ENCODE data around the gene HCRTR1. TPM values are rescaled to one million over a fixed set of nuclear protein-coding genes. Genes with fewer than 3 reads are reported as not detected.

Gene HCRTR1
- total RNA-seq, 2 donors from 2014 or later = not detected

DNA sequence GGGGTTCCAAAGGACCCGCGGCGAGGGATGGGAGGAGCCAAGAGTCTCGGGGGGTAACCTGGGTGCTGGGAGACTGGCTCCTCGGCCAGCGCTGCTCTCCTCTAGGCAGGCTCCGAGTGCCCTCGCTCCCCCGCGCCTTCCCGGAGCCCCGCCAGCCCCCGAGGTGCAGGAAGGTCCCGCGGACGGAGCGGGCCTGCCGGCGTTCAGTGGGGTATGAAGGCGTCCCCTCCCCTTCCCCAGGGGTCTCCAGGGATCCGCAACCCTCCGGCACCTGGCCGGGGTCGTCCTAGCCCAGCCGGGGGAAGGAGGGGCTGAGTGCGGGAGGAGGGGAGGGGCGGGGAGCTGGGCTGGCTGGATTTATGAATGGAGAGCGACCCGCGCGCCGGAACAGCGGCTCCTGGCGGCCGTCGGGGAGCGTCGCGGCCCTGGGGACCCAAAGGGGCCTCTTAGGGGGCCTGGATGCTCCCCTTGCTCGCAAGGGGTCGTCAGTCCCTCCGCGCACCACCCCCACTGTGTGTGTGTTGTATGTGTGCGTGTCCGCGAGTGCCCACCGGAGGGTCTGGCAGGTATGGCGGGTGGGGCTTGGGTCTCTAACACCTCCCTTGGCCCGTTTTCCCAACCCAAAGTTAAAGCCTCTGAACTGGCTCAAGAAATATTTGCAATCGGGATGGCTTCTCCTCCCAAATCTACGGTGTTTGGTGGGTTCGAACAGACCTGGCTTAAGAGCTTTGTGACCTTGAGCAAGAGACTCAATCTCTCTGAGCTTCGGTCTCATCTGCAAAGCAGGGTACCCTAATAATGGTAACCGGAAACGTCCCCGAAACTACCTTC, 642 bp downstream of the HCRTR1 start:
- TF ChIP-seq POLR2A (IDR thresholded peaks at IDR 0.05) = no peak
- TF ChIP-seq, protein P1, sequence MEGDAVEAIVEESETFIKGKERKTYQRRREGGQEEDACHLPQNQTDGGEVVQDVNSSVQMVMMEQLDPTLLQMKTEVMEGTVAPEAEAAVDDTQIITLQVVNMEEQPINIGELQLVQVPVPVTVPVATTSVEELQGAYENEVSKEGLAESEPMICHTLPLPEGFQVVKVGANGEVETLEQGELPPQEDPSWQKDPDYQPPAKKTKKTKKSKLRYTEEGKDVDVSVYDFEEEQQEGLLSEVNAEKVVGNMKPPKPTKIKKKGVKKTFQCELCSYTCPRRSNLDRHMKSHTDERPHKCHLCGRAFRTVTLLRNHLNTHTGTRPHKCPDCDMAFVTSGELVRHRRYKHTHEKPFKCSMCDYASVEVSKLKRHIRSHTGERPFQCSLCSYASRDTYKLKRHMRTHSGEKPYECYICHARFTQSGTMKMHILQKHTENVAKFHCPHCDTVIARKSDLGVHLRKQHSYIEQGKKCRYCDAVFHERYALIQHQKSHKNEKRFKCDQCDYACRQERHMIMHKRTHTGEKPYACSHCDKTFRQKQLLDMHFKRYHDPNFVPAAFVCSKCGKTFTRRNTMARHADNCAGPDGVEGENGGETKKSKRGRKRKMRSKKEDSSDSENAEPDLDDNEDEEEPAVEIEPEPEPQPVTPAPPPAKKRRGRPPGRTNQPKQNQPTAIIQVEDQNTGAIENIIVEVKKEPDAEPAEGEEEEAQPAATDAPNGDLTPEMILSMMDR (IDR thresholded peaks at IDR 0.05) = peak; percentile 53 to 89 (median 63)
- no peaks in the 10 kb centered on the region for H3K9me3 ChIP-seq
- ATAC-seq (peak; percentile 76), DNase-seq (peak in 3 of 4 donors; percentile 31 to 60 (median 48))
- H3K4me1 ChIP-seq = peaks cover 9% of the 10 kb centered on the region
- WGBS, 2 donors = 10 to 27% methylated on average over 7 to 47 of the region's 56 CpGs
- no peaks in the 10 kb centered on the region for H3K36me3 ChIP-seq (replicated peaks in 1 of 2; ENCODE audit: insufficient read depth in 1 of 2, low read depth in 2 of 2)
- peaks cover 0 to 5% of the 10 kb centered on the region in 2 donors for H3K27me3 ChIP-seq
- H3K27ac ChIP-seq = no peak overlapping the region
- peak overlapping the region in 1 of 2 donors; percentile 20 for H3K4me3 ChIP-seq
- intact Hi-C loops (cut with DNase I) = no loop called here

DNA sequence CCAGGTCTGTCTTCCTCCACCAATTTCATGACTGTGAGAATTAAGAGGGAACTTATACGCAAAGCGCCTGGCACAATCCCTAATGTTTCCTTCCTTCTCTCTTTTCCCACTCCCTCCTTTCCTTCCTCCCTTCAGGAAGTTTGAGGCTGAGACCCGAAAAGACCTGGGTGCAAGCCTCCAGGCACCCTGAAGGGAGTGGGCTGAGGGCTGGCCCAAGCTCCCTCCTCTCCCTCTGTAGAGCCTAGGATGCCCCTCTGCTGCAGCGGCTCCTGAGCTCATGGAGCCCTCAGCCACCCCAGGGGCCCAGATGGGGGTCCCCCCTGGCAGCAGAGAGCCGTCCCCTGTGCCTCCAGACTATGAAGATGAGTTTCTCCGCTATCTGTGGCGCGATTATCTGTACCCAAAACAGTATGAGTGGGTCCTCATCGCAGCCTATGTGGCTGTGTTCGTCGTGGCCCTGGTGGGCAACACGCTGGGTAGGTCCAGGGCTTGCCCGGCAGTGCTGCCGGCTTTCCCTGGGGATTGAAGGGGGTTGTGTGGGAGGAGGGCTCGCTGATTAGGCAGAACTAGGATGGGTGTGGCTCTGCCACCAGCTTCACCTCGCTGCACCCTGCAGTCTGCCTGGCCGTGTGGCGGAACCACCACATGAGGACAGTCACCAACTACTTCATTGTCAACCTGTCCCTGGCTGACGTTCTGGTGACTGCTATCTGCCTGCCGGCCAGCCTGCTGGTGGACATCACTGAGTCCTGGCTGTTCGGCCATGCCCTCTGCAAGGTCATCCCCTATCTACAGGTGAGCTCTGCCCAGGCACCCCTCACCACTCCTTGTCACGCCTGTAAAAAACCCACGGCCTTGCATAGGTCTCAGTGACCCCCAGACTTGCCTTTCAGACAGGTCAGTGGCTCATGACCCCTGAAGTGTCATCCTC, 1.7 kb downstream of the HCRTR1 start:
- TF ChIP-seq, protein P1 (IDR thresholded peaks at IDR 0.05) = no peak
- TF ChIP-seq POLR2A (IDR thresholded peaks at IDR 0.05) = no peak
- no peaks in the 10 kb centered on the region for H3K9me3 ChIP-seq
- ATAC-seq = no peak
- intact Hi-C loops (cut with DNase I) = no loop called here
- no peak for DNase-seq
- no peaks in the 10 kb centered on the region for H3K36me3 ChIP-seq (replicated peaks in 1 of 2; ENCODE audit: insufficient read depth in 1 of 2, low read depth in 2 of 2)
- 59 to 68% methylated on average over 19 to 23 of the region's 23 CpGs for WGBS, 2 donors
- no peak overlapping the region for H3K4me3 ChIP-seq
- peaks cover 0 to 5% of the 10 kb centered on the region in 2 donors for H3K27me3 ChIP-seq
- H3K27ac ChIP-seq = no peak overlapping the region
- peaks cover 9% of the 10 kb centered on the region for H3K4me1 ChIP-seq

DNA sequence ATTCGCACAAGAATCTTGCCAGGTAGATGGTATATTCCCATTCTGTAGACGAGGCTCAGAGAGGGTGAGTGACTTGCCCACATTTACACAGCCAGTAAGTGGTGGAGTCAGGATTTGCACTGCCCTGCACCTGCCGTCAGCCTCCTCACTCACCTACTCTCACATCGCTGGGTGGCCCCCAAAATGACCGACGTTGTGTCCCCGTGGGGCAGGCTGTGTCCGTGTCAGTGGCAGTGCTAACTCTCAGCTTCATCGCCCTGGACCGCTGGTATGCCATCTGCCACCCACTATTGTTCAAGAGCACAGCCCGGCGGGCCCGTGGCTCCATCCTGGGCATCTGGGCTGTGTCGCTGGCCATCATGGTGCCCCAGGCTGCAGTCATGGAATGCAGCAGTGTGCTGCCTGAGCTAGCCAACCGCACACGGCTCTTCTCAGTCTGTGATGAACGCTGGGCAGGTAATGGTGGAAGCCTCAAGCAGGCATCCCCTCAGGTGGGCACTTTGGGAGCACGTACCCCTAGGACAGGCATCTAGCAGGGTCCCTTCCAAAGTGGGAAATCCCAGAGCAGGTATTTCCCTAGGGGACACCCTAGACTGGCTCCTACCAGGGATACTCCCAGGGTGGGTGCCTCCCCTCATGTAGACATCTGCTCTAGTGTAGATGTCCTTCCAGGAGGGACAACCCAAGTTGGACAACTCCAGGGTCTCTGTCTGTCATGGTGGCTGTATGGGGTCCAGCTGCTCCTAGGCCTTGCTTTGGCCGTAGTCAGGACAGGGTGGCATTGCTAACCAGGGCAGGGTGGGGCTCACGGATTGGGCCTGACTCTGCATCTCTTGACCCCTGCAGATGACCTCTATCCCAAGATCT, 3.4 kb downstream of the HCRTR1 start:
- intact Hi-C loops (cut with DNase I) = no loop called here
- Histone ChIP-seq H3K27me3 (peaks cover 0 to 5% of the 10 kb centered on the region in 2 donors), H3K27ac (no peak overlapping the region), H3K4me1 (peaks cover 9% of the 10 kb centered on the region), H3K9me3 (no peaks in the 10 kb centered on the region), H3K36me3 (replicated peaks in 1 of 2; ENCODE audit: insufficient read depth in 1 of 2, low read depth in 2 of 2) (no peaks in the 10 kb centered on the region), H3K4me3 (no peak overlapping the region)
- no peak for DNase-seq
- WGBS, 2 donors = 82 to 85% methylated on average over 16 to 20 of the region's 20 CpGs
- no peak for ATAC-seq
- no peak for TF ChIP-seq POLR2A (IDR thresholded peaks at IDR 0.05)
- TF ChIP-seq, protein P1 (IDR thresholded peaks at IDR 0.05) = no peak

DNA sequence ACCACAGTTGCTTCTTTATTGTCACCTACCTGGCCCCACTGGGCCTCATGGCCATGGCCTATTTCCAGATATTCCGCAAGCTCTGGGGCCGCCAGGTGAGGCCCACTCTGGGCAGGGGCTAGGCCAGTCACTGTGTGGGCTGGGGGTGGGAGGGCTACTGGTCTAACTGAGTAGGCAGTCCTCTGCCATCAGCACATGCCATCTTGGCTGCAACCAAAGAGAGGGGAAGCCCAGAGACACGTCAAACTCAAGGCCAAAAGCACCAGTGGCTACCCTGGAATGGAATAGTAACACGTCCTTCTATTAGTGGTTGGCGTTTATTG, 4.0 kb downstream of the HCRTR1 start:
- WGBS, 2 donors = 83 to 94% methylated on average over 2 to 5 of the region's 5 CpGs
- TF ChIP-seq, protein P1 (IDR thresholded peaks at IDR 0.05) = no peak
- no peak for TF ChIP-seq POLR2A (IDR thresholded peaks at IDR 0.05)
- no peak for DNase-seq
- peaks cover 0 to 5% of the 10 kb centered on the region in 2 donors for H3K27me3 ChIP-seq
- H3K4me1 ChIP-seq = peaks cover 10% of the 10 kb centered on the region
- no peak overlapping the region for H3K27ac ChIP-seq
- no peaks in the 10 kb centered on the region for H3K36me3 ChIP-seq (replicated peaks in 1 of 2; ENCODE audit: insufficient read depth in 1 of 2, low read depth in 2 of 2)
- no peaks in the 10 kb centered on the region for H3K9me3 ChIP-seq
- ATAC-seq = no peak
- no peak overlapping the region for H3K4me3 ChIP-seq
- intact Hi-C loops (cut with DNase I) = no loop called here

Measured in body of pancreas (tissue), 4 donors.